ENCODE data around the gene MS4A13.
"Not testable (repeated sequence)": the region's sequence is repeated elsewhere in the genome, so short reads cannot be mapped to it uniquely, and the experiment has no call there.

The MS4A13 gene

DNA sequence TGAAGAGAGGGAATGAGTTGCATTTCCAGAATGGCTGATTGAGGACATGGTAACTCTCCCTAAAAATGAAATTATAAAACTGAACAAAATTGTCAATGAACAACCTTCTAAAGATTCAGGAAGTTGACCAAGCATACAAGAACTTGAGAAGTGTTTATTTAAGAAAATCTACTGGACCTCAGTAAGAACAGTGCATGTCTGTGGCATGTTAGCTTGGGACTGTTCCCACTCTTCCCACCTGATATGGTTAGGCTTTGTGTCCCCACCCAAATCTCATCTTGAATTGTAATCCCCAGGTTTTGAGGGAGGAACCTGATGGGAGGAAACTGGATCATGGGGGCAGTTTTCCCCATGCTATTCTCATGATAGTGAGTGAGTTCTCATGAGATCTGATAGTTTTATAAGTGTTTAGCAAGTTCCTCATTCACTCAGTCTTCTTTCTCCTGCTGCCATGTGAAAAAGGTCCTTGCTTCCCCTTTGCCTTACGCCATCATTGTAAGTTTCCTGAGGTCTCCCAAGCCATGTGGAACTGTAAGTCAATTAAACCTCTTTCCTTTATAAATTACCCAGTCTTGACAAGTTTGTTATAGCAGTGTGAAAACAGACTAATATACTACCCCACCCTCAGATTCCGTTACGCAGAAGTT, 15.4 kb downstream of the MS4A13 start:
- DNase-seq (ENCODE audit: low spot score) = no peak

DNA sequence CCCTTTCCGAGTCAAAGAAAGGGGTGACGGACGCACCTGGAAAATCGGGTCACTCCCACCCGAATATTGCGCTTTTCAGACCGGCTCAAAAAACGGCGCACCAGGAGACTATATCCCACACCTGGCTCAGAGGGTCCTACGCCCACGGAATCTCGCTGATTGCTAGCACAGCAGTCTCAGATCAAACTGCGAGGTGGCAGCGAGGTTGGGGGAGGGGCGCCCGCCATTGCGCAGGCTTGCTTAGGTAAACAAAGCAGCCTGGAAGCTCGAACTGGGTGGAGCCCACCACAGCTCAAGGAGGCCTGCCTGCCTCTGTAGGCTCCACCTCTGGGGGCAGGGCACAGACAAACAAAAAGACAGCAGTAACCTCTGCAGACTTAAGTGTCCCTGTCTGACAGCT, 17.2 kb downstream of the MS4A13 start:
- DNase-seq (ENCODE audit: low spot score) = not testable (repeated sequence)

DNA sequence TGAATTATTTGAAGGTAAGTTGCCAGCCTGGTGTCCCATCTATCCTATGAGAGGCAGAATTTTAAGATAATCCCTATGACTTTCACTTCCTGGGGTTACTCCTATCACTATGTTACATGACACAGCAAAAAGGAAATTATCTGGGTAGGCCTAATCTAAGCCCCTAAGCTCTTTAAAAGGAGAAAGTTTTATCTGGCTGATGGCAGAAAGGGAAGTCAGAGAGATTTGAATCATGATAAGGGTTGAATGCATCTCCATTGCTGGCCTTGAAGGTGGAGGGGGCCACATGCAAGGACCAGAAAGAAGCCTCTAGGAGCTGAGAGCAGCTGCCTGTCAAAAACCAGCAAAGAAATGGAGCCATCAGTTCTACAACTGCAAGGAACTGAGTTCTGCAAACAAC, 23.4 kb downstream of the MS4A13 start:
- DNase-seq (ENCODE audit: low spot score) = not testable (repeated sequence)

DNA sequence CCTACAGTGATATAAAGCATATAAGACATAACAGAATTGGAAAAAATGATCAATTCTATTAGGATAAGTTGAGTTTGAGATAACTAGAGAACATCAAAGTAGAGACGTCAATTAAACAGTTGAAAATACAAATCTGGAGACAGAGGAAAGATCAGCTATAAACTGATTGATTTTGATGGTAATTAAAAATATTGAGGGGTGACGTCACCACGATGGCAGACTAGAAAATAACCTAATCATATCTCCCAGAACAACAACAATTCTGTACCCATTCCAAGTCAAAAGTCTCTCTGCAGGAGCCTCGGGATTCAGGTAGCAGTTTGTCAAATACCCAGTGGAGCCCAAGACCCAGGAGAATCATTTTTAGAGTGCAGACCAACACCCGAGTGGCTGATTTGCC, 28.9 kb downstream of the MS4A13 start:
- DNase-seq (ENCODE audit: low spot score) = no peak

DNA sequence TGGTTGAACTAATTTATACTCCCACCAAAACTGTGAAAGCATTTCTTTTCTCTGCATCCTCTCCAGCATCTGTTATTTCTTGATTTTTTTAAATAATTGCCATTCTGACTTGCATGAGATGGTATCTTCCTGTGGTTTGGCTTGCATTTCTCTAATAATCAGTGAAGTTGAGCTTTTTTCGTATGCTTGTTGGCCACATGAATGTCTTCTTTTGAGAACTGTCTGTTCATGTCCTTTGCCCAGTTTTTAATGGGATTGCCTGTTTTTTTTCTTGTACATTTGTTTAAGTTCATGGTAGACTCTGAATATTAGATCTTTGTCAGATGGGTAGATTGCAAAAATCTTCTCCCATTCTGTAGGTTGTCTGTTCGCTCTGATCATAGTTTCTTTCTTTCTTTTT, 46.1 kb downstream of the MS4A13 start:
- DNase-seq (ENCODE audit: low spot score) = no peak

DNA sequence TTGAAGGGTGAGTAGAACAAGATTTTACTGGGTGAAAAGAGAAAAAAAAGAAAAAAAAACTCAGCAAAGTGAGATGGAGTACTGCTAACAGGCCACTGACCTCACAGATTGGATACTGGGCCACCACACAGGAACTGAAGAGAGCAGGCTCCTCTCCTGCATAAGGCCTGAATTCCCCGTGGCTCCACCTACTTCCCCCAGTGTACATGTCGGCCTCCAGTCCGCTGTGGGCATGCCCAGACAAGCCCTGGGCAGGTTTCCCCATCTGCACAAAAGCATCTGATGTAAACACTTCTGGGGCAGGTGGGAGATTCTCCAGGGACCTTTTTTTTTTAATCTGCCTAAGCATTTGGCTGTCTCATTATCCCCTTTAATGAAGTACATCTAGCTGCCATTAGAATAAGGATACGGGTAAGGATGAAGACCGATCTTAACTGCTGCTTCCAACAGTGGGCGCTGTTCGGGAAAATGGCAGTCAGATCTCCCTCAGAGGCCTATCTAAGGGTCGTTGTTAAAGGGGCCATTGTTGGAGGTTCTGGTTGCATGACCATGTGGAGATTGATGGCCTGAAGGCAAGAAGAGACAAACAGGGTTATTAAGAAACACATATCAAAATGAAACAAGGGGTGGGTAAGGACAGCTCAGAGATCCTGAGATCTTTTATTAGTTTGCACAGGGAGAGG, 48.5 kb downstream of the MS4A13 start:
- DNase-seq (ENCODE audit: low spot score) = peak; percentile 6

DNA sequence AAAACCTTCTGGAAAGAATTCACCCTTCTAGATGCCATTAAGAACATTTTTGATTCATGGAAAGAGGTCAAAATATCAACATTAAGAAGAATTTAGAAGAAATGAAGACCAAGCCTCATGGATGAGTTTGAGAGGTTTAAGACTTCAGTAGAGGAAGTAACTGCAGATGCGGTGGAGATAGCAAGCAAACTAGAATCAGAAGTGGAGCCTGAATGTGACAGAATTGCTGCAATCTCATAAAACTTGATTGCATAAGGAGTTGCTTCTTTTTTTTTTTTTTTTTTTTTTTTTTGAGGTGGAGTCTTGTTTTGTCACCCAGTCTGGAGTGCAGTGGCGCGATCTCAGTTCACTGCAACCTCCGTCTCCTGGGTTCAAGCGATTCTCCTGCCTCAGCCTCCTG, 51.6 kb downstream of the MS4A13 start:
- DNase-seq (ENCODE audit: low spot score) = no peak

DNA sequence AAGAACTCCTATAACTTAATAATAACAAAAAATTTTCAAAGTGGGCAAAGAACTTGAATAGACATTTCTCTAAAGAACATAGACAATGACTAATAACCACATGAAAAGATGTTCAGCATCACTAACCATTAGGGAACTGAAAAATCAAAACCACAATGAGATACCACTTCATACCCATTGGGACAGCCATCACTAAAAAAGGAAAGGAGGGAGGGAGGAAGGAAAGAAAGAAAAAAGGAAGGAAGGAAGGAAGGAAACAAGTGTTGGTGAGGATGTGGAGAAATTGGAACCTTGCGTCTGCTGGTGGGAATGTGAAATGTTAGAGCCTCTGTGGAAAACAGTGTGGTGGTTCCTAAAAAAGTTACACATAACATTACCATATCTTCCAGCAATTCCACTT, 55.8 kb downstream of the MS4A13 start:
- no peak for DNase-seq (ENCODE audit: low spot score)

DNA sequence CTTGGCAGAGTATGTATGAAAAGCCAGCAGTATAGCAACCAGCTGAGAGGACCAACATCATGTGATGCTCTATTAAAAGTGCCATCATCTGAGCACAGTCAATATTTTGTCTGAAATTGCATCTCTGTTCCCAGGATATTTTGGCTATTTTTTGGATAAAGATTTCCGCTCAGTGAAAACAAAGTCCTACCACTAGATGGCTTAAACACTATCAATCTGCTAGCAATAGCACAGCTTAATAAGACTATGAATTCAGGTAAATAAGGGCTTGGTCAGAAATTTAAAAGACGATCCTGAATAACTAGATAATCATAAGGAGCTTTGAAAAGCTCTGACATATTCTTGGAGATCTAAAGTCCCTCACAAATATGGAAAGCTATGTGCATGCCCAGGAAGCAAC, 74.4 kb downstream of the MS4A13 start:
- DNase-seq (ENCODE audit: low spot score) = no peak

Measured in cerebellar cortex (tissue), 1 donor.